Mesenchymal stem cell (in vitro differentiated cells and primary cell): Measurements from ENCODE around the gene ATL2.

Experiments used
- DNase-seq: peaks from one replicate; pipeline ENCODE4 v3.0.0-alpha.2; 2013
- H2AFZ ChIP-seq: one replicate; pipeline ENCODE4 v1.6.1; 2013; ENCODE audit warnings: low read depth, mild to moderate bottlenecking, control low read depth, inconsistent platforms, low read length, moderate library complexity
- H2AK5ac ChIP-seq: 2 replicates; pipeline ENCODE4 v1.6.1; 2013; ENCODE audit warnings: low read length, moderate library complexity, mild to moderate bottlenecking, inconsistent platforms; ENCODE audit not compliant: severe bottlenecking
- H2BK120ac ChIP-seq: one replicate; pipeline ENCODE4 v1.6.1; 2013; ENCODE audit warnings: low read depth, mild to moderate bottlenecking, inconsistent platforms, low read length, moderate library complexity
- H2BK12ac ChIP-seq, 2 experiments: one replicate each; pipeline ENCODE4 v1.6.1; 2013; ENCODE audit warnings: inconsistent platforms in 2 of 2, low read length in 2 of 2, mild to moderate bottlenecking in 2 of 2, moderate library complexity in 2 of 2, control low read depth in 1 of 2
- H2BK15ac ChIP-seq: one replicate; pipeline ENCODE4 v1.6.1; 2013; ENCODE audit warnings: mild to moderate bottlenecking, low read depth, inconsistent platforms; ENCODE audit not compliant: poor library complexity, severe bottlenecking
- H2BK5ac ChIP-seq: 2 replicates; pipeline ENCODE4 v1.6.1; 2013; ENCODE audit warnings: low read depth, mild to moderate bottlenecking, low read length, control low read depth, inconsistent platforms; ENCODE audit not compliant: poor library complexity, severe bottlenecking
- H3K14ac ChIP-seq, 2 experiments: one replicate each; pipeline ENCODE4 v1.6.1; 2013; ENCODE audit warnings: inconsistent platforms in 2 of 2, low read length in 2 of 2, control low read depth in 1 of 2, mild to moderate bottlenecking in 1 of 2, moderate library complexity in 1 of 2
- H3K18ac ChIP-seq, 2 experiments: one replicate each; pipeline ENCODE4 v1.6.1; 2013; ENCODE audit warnings: inconsistent platforms in 2 of 2, low read length in 2 of 2, control low read depth in 1 of 2, low read depth in 1 of 2, mild to moderate bottlenecking in 1 of 2
- H3K23ac ChIP-seq, 2 experiments: one replicate each; pipeline ENCODE4 v1.6.1; 2013; ENCODE audit warnings: inconsistent platforms in 2 of 2, low read length in 2 of 2, mild to moderate bottlenecking in 2 of 2, moderate library complexity in 2 of 2, control low read depth in 1 of 2
- H3K27ac ChIP-seq: 2 replicates; pipeline ENCODE4 v1.5.1; 2013; ENCODE audit warnings: mild to moderate bottlenecking, moderate library complexity, low read length, control low read depth, inconsistent platforms; ENCODE audit not compliant: poor library complexity, severe bottlenecking
- H3K27me3 ChIP-seq, 2 experiments: 2 replicates each; pipeline versions ENCODE4 v1.6.1 to v1.7.0; 2013; ENCODE audit warnings: low read length in 2 of 2, mild to moderate bottlenecking in 2 of 2, moderate library complexity in 2 of 2, control low read depth in 1 of 2, inconsistent platforms in 1 of 2; ENCODE audit not compliant: control insufficient read depth in 1 of 2, insufficient read depth in 1 of 2
- H3K36me3 ChIP-seq, 2 experiments: 2 replicates each; pipeline versions ENCODE4 v1.6.1 to v1.7.0; 2013; ENCODE audit warnings: low read length in 2 of 2, control low read depth in 1 of 2, inconsistent platforms in 1 of 2, low read depth in 1 of 2, mild to moderate bottlenecking in 1 of 2; ENCODE audit not compliant: insufficient read depth in 2 of 2, control insufficient read depth in 1 of 2
- H3K4ac ChIP-seq, 2 experiments: one replicate each; pipeline ENCODE4 v1.6.1; 2013; ENCODE audit warnings: inconsistent platforms in 2 of 2, low read length in 2 of 2, mild to moderate bottlenecking in 2 of 2, moderate library complexity in 2 of 2, control low read depth in 1 of 2, low read depth in 1 of 2
- H3K4me1 ChIP-seq: 2 replicates; pipeline ENCODE4 v1.6.1; 2013; ENCODE audit warnings: low read depth, low read length, control low read depth; ENCODE audit not compliant: control insufficient read depth, insufficient read depth
- H3K4me2 ChIP-seq: 2 replicates; pipeline ENCODE4 v1.6.1; 2013; ENCODE audit warnings: low read length, mild to moderate bottlenecking, inconsistent platforms; ENCODE audit not compliant: poor library complexity, severe bottlenecking
- H3K4me3 ChIP-seq, 2 experiments: 2 replicates each; pipeline versions ENCODE4 v1.5.1 to v1.7.0; 2013; ENCODE audit warnings: low read length in 2 of 2, mild to moderate bottlenecking in 2 of 2, control low read depth in 1 of 2, low read depth in 1 of 2; ENCODE audit not compliant: insufficient read depth in 1 of 2
- H3K79me1 ChIP-seq: replicated peaks from 2 replicates; pipeline ENCODE4 v1.6.1; 2013; ENCODE audit warnings: mild to moderate bottlenecking, control low read depth, low read length, inconsistent platforms; ENCODE audit not compliant: poor library complexity, severe bottlenecking
- H3K9ac ChIP-seq: 2 replicates; pipeline ENCODE4 v1.7.0; 2013; ENCODE audit warnings: mild to moderate bottlenecking, low read length, moderate library complexity
- H3K9me3 ChIP-seq: 2 replicates; pipeline ENCODE4 v1.7.0; 2013; ENCODE audit warnings: mild to moderate bottlenecking, low read length; ENCODE audit not compliant: control insufficient read depth
- H4K8ac ChIP-seq: one replicate; pipeline ENCODE4 v1.6.1; 2013; ENCODE audit warnings: inconsistent platforms, mild to moderate bottlenecking, low read length, moderate library complexity
- H4K91ac ChIP-seq: one replicate; pipeline ENCODE4 v1.6.1; 2013; ENCODE audit warnings: mild to moderate bottlenecking, low read length, inconsistent platforms
- WGBS: methylation state at CpG from one replicate; pipeline ENCODE4 v1.1.7; 2013; ENCODE audit warnings: mixed read lengths; 5-methylcytosine and 5-hydroxymethylcytosine counted together

ATL2 gene

GRCh38 chr2:38244301-38244700 lies 132.8 kb downstream of the ATL2 start:
- Histone ChIP-seq H3K4me1 (peaks cover 8% of the 10 kb centered on the region), H4K8ac (no peak overlapping the region), H2AFZ (no peak overlapping the region), H2BK15ac (no peak overlapping the region), H3K14ac (no peak overlapping the region), H3K9me3 (no peaks in the 10 kb centered on the region), H2AK5ac (no peak overlapping the region), H3K4me3 (no peak overlapping the region), H2BK12ac (no peak overlapping the region), H3K4ac (no peak overlapping the region), H2BK5ac (no peak overlapping the region), H3K18ac (no peak overlapping the region), H3K23ac (no peak overlapping the region), H2BK120ac (no peak overlapping the region), H3K9ac (no peak overlapping the region), H3K27me3 (no peaks in the 10 kb centered on the region), H3K36me3 (no peaks in the 10 kb centered on the region), H4K91ac (no peak overlapping the region), H3K4me2 (no peak overlapping the region), H3K27ac (no peak overlapping the region), H3K79me1 (no peaks in the 10 kb centered on the region)
- DNase-seq = no peak
- WGBS = 96% methylated on average over 8 of the region's 8 CpGs
